Suppressor macrophage treated with lipopolysaccharide for 4 hours (primary cell): ENCODE data around the gene VPS41.

Source experiments
- DNase-seq: peaks from one replicate; pipeline ENCODE4 v3.0.0-alpha.2; 2020

Gene VPS41

GRCh38 chr7:38716397-38716796 lies 192.6 kb downstream of the VPS41 start:
- no peak for DNase-seq

GRCh38 chr7:38709123-38709522 lies 199.9 kb downstream of the VPS41 start:
- DNase-seq: no peak

GRCh38 chr7:38704751-38705150 lies 204.2 kb downstream of the VPS41 start:
- DNase-seq: no peak

- DNase-seq: no peak
These were observed 204.9 kb downstream of the VPS41 start for GRCh38 chr7:38704041-38704547.

- no peak for DNase-seq
These were observed 205.9 kb downstream of the VPS41 start for GRCh38 chr7:38703093-38703492.

GRCh38 chr7:38702002-38702535 lies 206.9 kb downstream of the VPS41 start:
- no peak for DNase-seq

- DNase-seq: no peak
These were observed 208.9 kb downstream of the VPS41 start for GRCh38 chr7:38700116-38700515.

- no peak for DNase-seq
These were observed 209.5 kb downstream of the VPS41 start for GRCh38 chr7:38699471-38699870.

- DNase-seq: no peak
These were observed 214.7 kb downstream of the VPS41 start for GRCh38 chr7:38694326-38694725.

GRCh38 chr7:38686888-38687287 lies 222.1 kb downstream of the VPS41 start:
- DNase-seq: no peak

- no peak for DNase-seq
These were observed 223.1 kb downstream of the VPS41 start for GRCh38 chr7:38685851-38686250.

GRCh38 chr7:38682606-38683005 lies 226.4 kb downstream of the VPS41 start:
- DNase-seq: no peak

- no peak for DNase-seq
These were observed 227.1 kb downstream of the VPS41 start for GRCh38 chr7:38681882-38682281.

GRCh38 chr7:38679419-38679818 lies 229.6 kb downstream of the VPS41 start:
- DNase-seq: peak; percentile 27

GRCh38 chr7:38678698-38679054 lies 230.3 kb downstream of the VPS41 start:
- no peak for DNase-seq

- DNase-seq: no peak
These were observed 230.9 kb downstream of the VPS41 start for GRCh38 chr7:38677981-38678697.

GRCh38 chr7:38675494-38676106 lies 233.4 kb downstream of the VPS41 start:
- DNase-seq: no peak

- DNase-seq: peak; percentile 47
These were observed 234.5 kb downstream of the VPS41 start for GRCh38 chr7:38674513-38674912.

- DNase-seq: peak; percentile 95
These were observed 235.2 kb downstream of the VPS41 start for GRCh38 chr7:38673795-38674194.
